Spleen (tissue), 11 donors: ENCODE data around the gene GRM8. TPM values are rescaled to one million over a fixed set of nuclear protein-coding genes. Genes with fewer than 3 reads are reported as not detected.

Source experiments
- DNase-seq: peaks from one replicate; pipeline ENCODE4 v3.0.0-alpha.2; 2020
- H3K27ac ChIP-seq, 8 donors: fragments of 200-600 bp; sonication (generic) in 7 of 8; 1 replicate in 4 of 8; 2 replicates in 4 of 8; pipeline versions ENCODE4 v1.5.0 to v1.8.0; 2016 to 2021; ENCODE audit warnings: inconsistent platforms in 4 of 8, mild to moderate bottlenecking in 4 of 8, moderate library complexity in 1 of 8
- H3K27me3 ChIP-seq, 7 donors: fragments of 200-600 bp; sonication (generic) in 6 of 7; replicated peaks in 1 of 7; 1 replicate in 4 of 7; 2 replicates in 3 of 7; pipeline versions ENCODE4 v1.5.0 to v1.8.0; 2016 to 2021; ENCODE audit warnings: inconsistent platforms in 3 of 7, mild to moderate bottlenecking in 1 of 7
- H3K36me3 ChIP-seq, 6 donors: fragments of 200-600 bp; sonication (generic) in 5 of 6; 1 replicate in 4 of 6; 2 replicates in 2 of 6; pipeline versions ENCODE4 v1.5.0 to v1.8.0; 2016 to 2021; ENCODE audit warnings: inconsistent platforms in 2 of 6
- H3K4me1 ChIP-seq, 6 donors: fragments of 200-600 bp; sonication (generic) in 5 of 6; 1 replicate in 3 of 6; 2 replicates in 3 of 6; pipeline versions ENCODE4 v1.5.0 to v1.8.0; 2016 to 2021; ENCODE audit warnings: inconsistent platforms in 3 of 6
- H3K4me3 ChIP-seq, 8 donors: fragments of 200-600 bp; sonication (generic) in 7 of 8; 1 replicate in 4 of 8; 2 replicates in 4 of 8; pipeline versions ENCODE4 v1.5.0 to v1.8.0; 2016 to 2021; ENCODE audit warnings: inconsistent platforms in 4 of 8, mild to moderate bottlenecking in 4 of 8, moderate library complexity in 2 of 8
- H3K9me3 ChIP-seq, 8 donors: fragments of 200-600 bp; sonication (generic) in 7 of 8; 1 replicate in 4 of 8; 2 replicates in 4 of 8; pipeline versions ENCODE4 v1.5.0 to v1.8.0; 2016 to 2021; ENCODE audit warnings: inconsistent platforms in 4 of 8
- POLR2A ChIP-seq, 3 donors: fragments of 450-650 bp; IDR thresholded peaks; one replicate each; pipeline ENCODE4 v1.5.1; 2017; ENCODE audit warnings: antibody characterized with exemption in 3 of 3, mild to moderate bottlenecking in 1 of 3
- POLR2AphosphoS5 ChIP-seq, 3 donors: sonication (generic); formaldehyde crosslinking; IDR thresholded peaks; one replicate each; pipeline ENCODE4 v1.5.1; 2017; ENCODE audit warnings: antibody characterized with exemption in 3 of 3
- WGBS, 5 donors: extraction: QIAGEN DNeasy Blood & Tissue Kit in 3 of 5; methylation state at CpG; one replicate each; pipeline versions ENCODE4 v1.1.5 to v1.1.7; 2013 to 2018; 5-methylcytosine and 5-hydroxymethylcytosine counted together
- intact Hi-C: fragments of 100-400 bp; cut with DNase I; formaldehyde crosslinking; loops from one replicate; pipeline ENCODE4 v1.15.0; 2023; ENCODE audit warnings: low total_unique reads
- polyA plus RNA-seq, 3 donors: library from polyadenylated mRNA; stranded (reverse); fragments of 200-250 nt; gene quantifications; one replicate each; pipeline ENCODE4 v1.2.1, GENCODE V29; 2013
- total RNA-seq, 7 donors: library from RNA; depleted of rRNA in 3 of 7; stranded (reverse); fragments of >200 nt in 3 of 7; fragmentation: NEBNext Ultra II Directional in 4 of 7; extraction: Animal tissue kit (Norgen Biotek cat#: 25700) in 4 of 7; gene quantifications; one replicate each; pipeline versions ENCODE4 v1.1.0 to v1.2.1, GENCODE V29; 2016 to 2021
- TF ChIP-seq, protein P1 (sequence below), 11 experiments: fragments of 200-600 bp in 7 of 11; fragments of 450-650 bp in 4 of 11; sonication (generic) in 4 of 11; IDR thresholded peaks in 8 of 11; conservative IDR thresholded peaks in 3 of 11; 1 replicate in 7 of 11; 2 replicates in 4 of 11; pipeline versions ENCODE4 v1.4.0 to v1.8.0; 2016 to 2021; ENCODE audit warnings: antibody characterized with exemption in 11 of 11, inconsistent platforms in 4 of 11, mild to moderate bottlenecking in 1 of 11
- donor health status: healthy with polysubstance abuse.
- donor health status: DM: no; HTN: no; CAD: no; lungs with moderate emphysema.
- donor health status: DM: no; HTN: no; CAD: no.
- donor health status: Bipolar disorder and iron deficiency.
- donor health status: healthy.
- donor health status: DM: no; HTN: no; CAD: no.
- donor health status: DM: yes; HTN: yes; CAD: no.

GRM8 gene
- total and polyA plus RNA-seq, 10 donors: 0.30 to 0.60 TPM; not detected in 8

DNA sequence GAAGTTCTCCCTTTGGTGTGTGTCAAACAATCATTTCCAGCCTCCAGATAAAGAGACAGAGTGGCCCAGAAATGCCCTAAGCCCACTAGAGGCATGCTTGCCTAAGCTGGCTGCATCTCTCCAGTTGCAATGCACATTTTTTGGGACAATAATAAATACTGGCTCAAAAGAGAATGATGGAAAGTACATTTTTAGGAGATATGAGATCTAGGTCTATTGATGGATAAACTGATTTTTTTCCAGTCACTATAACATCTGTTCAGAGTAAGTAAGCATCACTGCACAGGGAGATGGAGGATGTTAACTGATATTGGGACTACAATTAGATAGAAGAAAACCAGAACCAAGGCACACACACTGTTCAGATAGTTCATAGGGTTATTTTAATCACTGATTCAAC lies 553.0 kb downstream of the GRM8 start:
- Histone ChIP-seq H3K27me3 (no peaks in the 10 kb centered on the region), H3K36me3 (no peaks in the 10 kb centered on the region), H3K9me3 (peaks cover 0 to 4% (median 0%) of the 10 kb centered on the region in 8 donors), H3K4me3 (no peak overlapping the region), H3K27ac (no peak overlapping the region), H3K4me1 (peaks cover 0 to 8% (median 0%) of the 10 kb centered on the region in 6 donors)
- TF ChIP-seq POLR2AphosphoS5 (IDR thresholded peaks at IDR 0.05): no peak
- no peak for TF ChIP-seq POLR2A (IDR thresholded peaks at IDR 0.05)
- TF ChIP-seq, protein P1, sequence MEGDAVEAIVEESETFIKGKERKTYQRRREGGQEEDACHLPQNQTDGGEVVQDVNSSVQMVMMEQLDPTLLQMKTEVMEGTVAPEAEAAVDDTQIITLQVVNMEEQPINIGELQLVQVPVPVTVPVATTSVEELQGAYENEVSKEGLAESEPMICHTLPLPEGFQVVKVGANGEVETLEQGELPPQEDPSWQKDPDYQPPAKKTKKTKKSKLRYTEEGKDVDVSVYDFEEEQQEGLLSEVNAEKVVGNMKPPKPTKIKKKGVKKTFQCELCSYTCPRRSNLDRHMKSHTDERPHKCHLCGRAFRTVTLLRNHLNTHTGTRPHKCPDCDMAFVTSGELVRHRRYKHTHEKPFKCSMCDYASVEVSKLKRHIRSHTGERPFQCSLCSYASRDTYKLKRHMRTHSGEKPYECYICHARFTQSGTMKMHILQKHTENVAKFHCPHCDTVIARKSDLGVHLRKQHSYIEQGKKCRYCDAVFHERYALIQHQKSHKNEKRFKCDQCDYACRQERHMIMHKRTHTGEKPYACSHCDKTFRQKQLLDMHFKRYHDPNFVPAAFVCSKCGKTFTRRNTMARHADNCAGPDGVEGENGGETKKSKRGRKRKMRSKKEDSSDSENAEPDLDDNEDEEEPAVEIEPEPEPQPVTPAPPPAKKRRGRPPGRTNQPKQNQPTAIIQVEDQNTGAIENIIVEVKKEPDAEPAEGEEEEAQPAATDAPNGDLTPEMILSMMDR (IDR thresholded peaks at IDR 0.05 in 8 of 11, conservative IDR thresholded peaks at IDR 0.05 in 3 of 11): no peak
- DNase-seq: no peak
- intact Hi-C loops: no loop called here

DNA sequence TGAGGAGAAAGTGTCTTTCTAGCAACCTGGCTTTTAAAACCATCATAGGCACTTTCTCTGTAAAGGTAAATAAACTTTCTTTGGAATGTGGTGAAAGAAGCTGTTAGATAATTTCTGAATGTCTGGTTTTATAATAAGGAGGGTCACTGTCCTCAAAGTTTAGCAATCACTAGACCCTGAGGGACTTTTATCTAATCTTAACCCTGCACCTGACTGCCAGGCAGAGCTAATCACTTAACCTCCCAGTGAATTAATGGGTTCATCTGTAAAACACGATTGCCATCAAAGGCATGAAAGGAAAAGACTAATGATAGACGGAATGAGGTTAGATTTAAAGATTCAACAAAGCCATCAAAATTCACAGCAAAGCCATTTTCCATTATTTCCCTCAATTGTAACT lies 553.8 kb downstream of the GRM8 start:
- intact Hi-C loops: no loop called here
- Histone ChIP-seq H3K27me3 (no peaks in the 10 kb centered on the region), H3K9me3 (no peaks in the 10 kb centered on the region), H3K4me1 (peaks cover 0 to 8% (median 0%) of the 10 kb centered on the region in 6 donors), H3K4me3 (no peak overlapping the region), H3K27ac (no peak overlapping the region), H3K36me3 (no peaks in the 10 kb centered on the region)
- DNase-seq: no peak
- WGBS, 5 donors: 62 to 76% (median 68%) methylated on average over 2 of the region's 2 CpGs
- TF ChIP-seq POLR2AphosphoS5 (IDR thresholded peaks at IDR 0.05) (no peak), POLR2A (IDR thresholded peaks at IDR 0.05) (no peak)
- TF ChIP-seq, protein P1 (IDR thresholded peaks at IDR 0.05 in 8 of 11, conservative IDR thresholded peaks at IDR 0.05 in 3 of 11): no peak

- Histone ChIP-seq H3K4me3 (no peak overlapping the region), H3K27ac (no peak overlapping the region), H3K4me1 (peaks cover 0 to 8% (median 0%) of the 10 kb centered on the region in 6 donors), H3K9me3 (no peaks in the 10 kb centered on the region), H3K36me3 (no peaks in the 10 kb centered on the region), H3K27me3 (no peaks in the 10 kb centered on the region)
- TF ChIP-seq, protein P1 (IDR thresholded peaks at IDR 0.05 in 8 of 11, conservative IDR thresholded peaks at IDR 0.05 in 3 of 11): no peak
- TF ChIP-seq POLR2A (IDR thresholded peaks at IDR 0.05): no peak
- no peak for TF ChIP-seq POLR2AphosphoS5 (IDR thresholded peaks at IDR 0.05)
- DNase-seq: no peak
- intact Hi-C loops: no loop called here
- 64 to 78% (median 67%) methylated on average over 2 of the region's 2 CpGs for WGBS, 5 donors
Measured at GRCh38 chr7:126698446-126698845, 554.3 kb downstream of the GRM8 start.

- no peak for TF ChIP-seq POLR2A (IDR thresholded peaks at IDR 0.05)
- TF ChIP-seq POLR2AphosphoS5 (IDR thresholded peaks at IDR 0.05): no peak
- TF ChIP-seq, protein P1 (IDR thresholded peaks at IDR 0.05 in 8 of 11, conservative IDR thresholded peaks at IDR 0.05 in 3 of 11): no peak
- H3K27me3 ChIP-seq: no peaks in the 10 kb centered on the region
- intact Hi-C loops: no loop called here
- H3K36me3 ChIP-seq: no peaks in the 10 kb centered on the region
- no peak overlapping the region for H3K27ac ChIP-seq
- no peak overlapping the region for H3K4me3 ChIP-seq
- peaks cover 0 to 8% (median 0%) of the 10 kb centered on the region in 6 donors for H3K4me1 ChIP-seq
- 69 to 80% (median 74%) methylated on average over 9 of the region's 9 CpGs for WGBS, 5 donors
- H3K9me3 ChIP-seq: no peaks in the 10 kb centered on the region
- no peak for DNase-seq
Measured at GRCh38 chr7:126696256-126697038, 556.3 kb downstream of the GRM8 start.
